HepG2 (cell line): ENCODE measurements around the gene MPZ.

Experiments used
- ATF7 ChIP-seq, 2 experiments: fragments of 450-650 bp in 1 of 2; sonication (generic) in 1 of 2; formaldehyde crosslinking in 1 of 2; IDR thresholded peaks; 2 replicates each; pipeline versions ENCODE4 v1.4.0 to v1.6.1; 2016 to 2020; ENCODE audit warnings: antibody characterized with exemption in 1 of 2, mild to moderate bottlenecking in 1 of 2, missing genetic modification reagents in 1 of 2
- CREB1 ChIP-seq, 2 experiments: fragments of 450-650 bp in 1 of 2; IDR thresholded peaks; 2 replicates each; pipeline ENCODE4 v1.6.1; 2016 to 2017; ENCODE audit warnings: control low read depth in 1 of 2, mild to moderate bottlenecking in 1 of 2, missing compliant biosample characterization in 1 of 2, missing genetic modification characterization in 1 of 2
- GRHL1 ChIP-seq: sonication (generic); formaldehyde crosslinking; conservative IDR thresholded peaks from 2 replicates; pipeline ENCODE4 v1.8.0; 2022; ENCODE audit warnings: missing genetic modification reagents
- HDAC6 ChIP-seq: fragments of 200-600 bp; sonication (generic); IDR thresholded peaks from 2 replicates; pipeline ENCODE4 v1.7.0; 2017; ENCODE audit warnings: mild to moderate bottlenecking, antibody characterized with exemption, low read length, low read depth
- KLF11 ChIP-seq: IDR thresholded peaks from 2 replicates; pipeline ENCODE4 v1.6.1; 2016; ENCODE audit warnings: missing compliant biosample characterization
- NPAS2 ChIP-seq: sonication (generic); formaldehyde crosslinking; IDR thresholded peaks from 2 replicates; pipeline ENCODE4 v1.8.0; 2022; ENCODE audit warnings: mild to moderate bottlenecking, missing genetic modification reagents, borderline replicate concordance
- PHF20 ChIP-seq: sonication (generic); formaldehyde crosslinking; IDR thresholded peaks from 2 replicates; pipeline ENCODE4 v1.5.0; 2020; ENCODE audit warnings: mild to moderate bottlenecking, missing genetic modification reagents
- RFX1 ChIP-seq: fragments of 450-650 bp; IDR thresholded peaks from 2 replicates; pipeline ENCODE4 v1.6.1; 2017
- ZNF18 ChIP-seq: sonication (generic); formaldehyde crosslinking; IDR thresholded peaks from 2 replicates; pipeline ENCODE4 v1.8.0; 2022; ENCODE audit warnings: mild to moderate bottlenecking, missing genetic modification reagents; ENCODE audit not compliant: insufficient replicate concordance
- TF ChIP-seq, protein P1 (sequence below): sonication (generic); formaldehyde crosslinking; IDR thresholded peaks from 2 replicates; pipeline ENCODE4 v1.5.1; 2020; ENCODE audit warnings: missing genetic modification reagents, mild to moderate bottlenecking, borderline replicate concordance

- TF ChIP-seq NPAS2 (CRISPR knock-in tag) (no peak), KLF11 (CRISPR knock-in tag) (no peak), HDAC6 (no peak), ATF7 (IDR thresholded peaks at IDR 0.05) (no peak), ATF7 (CRISPR knock-in tag; IDR thresholded peaks at IDR 0.05) (no peak), RFX1 (no peak), GRHL1 (CRISPR knock-in tag) (no peak), PHF20 (no peak), ZNF18 (CRISPR knock-in tag) (no peak), CREB1 (IDR thresholded peaks at IDR 0.05) (no peak), CREB1 (CRISPR knock-in tag; IDR thresholded peaks at IDR 0.05) (no peak)
- TF ChIP-seq, protein P1, sequence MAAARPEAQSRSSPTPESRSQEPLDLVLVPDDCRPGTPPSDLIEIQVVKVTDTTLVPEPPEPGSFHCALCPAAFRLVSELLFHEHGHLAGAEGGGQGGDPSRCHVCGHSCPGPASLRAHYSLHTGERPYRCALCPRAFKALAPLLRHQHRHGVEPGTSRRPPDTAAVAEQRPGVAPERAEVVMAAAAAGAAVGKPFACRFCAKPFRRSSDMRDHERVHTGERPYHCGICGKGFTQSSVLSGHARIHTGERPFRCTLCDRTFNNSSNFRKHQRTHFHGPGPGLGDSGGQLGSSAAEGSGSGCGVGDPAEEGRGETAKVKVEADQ (CRISPR knock-in tag) = no peak
Measured at GRCh38 chr1:161342821-161343220, 33.1 kb upstream of the MPZ start.
